Omental fat pad (tissue), 4 donors: ENCODE data around the gene HPGDS. TPM values are rescaled to one million over a fixed set of nuclear protein-coding genes. Genes with fewer than 3 reads are reported as not detected.

Source experiments
- ATAC-seq: fragments of 150-250 bp; one replicate; pipeline ENCODE4 v1.9.1; 2016; ENCODE audit warnings: mild to moderate bottlenecking, moderate library complexity; ENCODE audit not compliant: low FRiP score
- DNase-seq: peaks from one replicate; pipeline ENCODE4 v3.0.0-alpha.2; 2019; ENCODE audit warnings: low spot score
- CTCF ChIP-seq, 3 donors: fragments of 450-650 bp; IDR thresholded peaks; one replicate each; pipeline ENCODE4 v1.5.1; 2016 to 2017; ENCODE audit warnings: antibody characterized with exemption in 3 of 3, mild to moderate bottlenecking in 3 of 3, moderate library complexity in 2 of 3
- total RNA-seq, 4 donors: library from RNA; depleted of rRNA; stranded (reverse); fragments of >200 nt; gene quantifications; one replicate each; pipeline ENCODE4 v1.1.0, GENCODE V29; 2016

The HPGDS gene
- total RNA-seq, 4 donors from 2014 or later, result 2.8 to 3.9 (median 3.2) TPM

GRCh38 chr4:94375364-94375763 lies 32.7 kb upstream of the HPGDS start:
- DNase-seq (no peak), ATAC-seq (no peak)
- TF ChIP-seq CTCF (IDR thresholded peaks at IDR 0.05), result no peak

GRCh38 chr4:94373752-94374151 lies 31.1 kb upstream of the HPGDS start:
- no peak for TF ChIP-seq CTCF (IDR thresholded peaks at IDR 0.05)
- no peak for DNase-seq
- no peak for ATAC-seq

GRCh38 chr4:94372991-94373390 lies 30.4 kb upstream of the HPGDS start:
- TF ChIP-seq CTCF (IDR thresholded peaks at IDR 0.05), result no peak
- ATAC-seq (no peak), DNase-seq (no peak)

- ATAC-seq, result no peak
- DNase-seq, result no peak
- TF ChIP-seq CTCF (IDR thresholded peaks at IDR 0.05), result no peak
Measured at GRCh38 chr4:94372228-94372978, 29.8 kb upstream of the HPGDS start.

- no peak for ATAC-seq
- no peak for TF ChIP-seq CTCF (IDR thresholded peaks at IDR 0.05)
- no peak for DNase-seq
Measured at GRCh38 chr4:94371290-94371689, 28.7 kb upstream of the HPGDS start.

- no peak for TF ChIP-seq CTCF (IDR thresholded peaks at IDR 0.05)
- ATAC-seq (no peak), DNase-seq (no peak)
Measured at GRCh38 chr4:94370533-94371254, 28.1 kb upstream of the HPGDS start.

- ATAC-seq (no peak), DNase-seq (no peak)
- no peak for TF ChIP-seq CTCF (IDR thresholded peaks at IDR 0.05)
Measured at GRCh38 chr4:94369046-94369445, 26.4 kb upstream of the HPGDS start.
